ENCODE data around the gene RECQL5. TPM values are rescaled to one million over a fixed set of nuclear protein-coding genes. Genes with fewer than 3 reads are reported as not detected.

Gene RECQL5
- polyA plus RNA-seq, 2 of the 4 experiments (the other 2 are of a cell fraction), result 22.7 to 39.9 TPM

DNA sequence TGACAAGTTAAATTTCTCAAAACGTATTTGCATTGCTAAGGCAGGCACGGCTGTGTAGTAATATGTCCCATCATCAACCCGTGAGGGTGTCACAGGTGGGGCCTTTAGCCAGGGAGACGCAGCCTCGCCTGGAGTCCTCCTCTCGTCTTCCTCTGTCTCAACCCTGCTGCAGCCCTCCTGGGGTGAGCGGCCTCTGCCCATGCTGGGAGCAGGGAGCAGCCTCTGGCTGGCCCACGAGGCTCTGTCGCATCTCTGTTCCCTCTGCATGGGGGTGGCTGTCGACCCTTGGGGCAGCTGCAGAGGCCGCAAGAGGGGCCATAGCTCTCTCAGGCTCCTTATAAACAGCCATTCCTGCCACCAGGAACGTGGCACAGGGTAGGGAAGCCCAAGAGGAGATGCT lies 34.5 kb downstream of the RECQL5 start:
- H3K9me3 ChIP-seq, result no peaks in the 10 kb centered on the region
- ATAC-seq (no peak), DNase-seq (ENCODE audit: low read depth in 1 of 2, low spot score in 1 of 2) (no peak), FAIRE-seq (no peak)
- TF ChIP-seq, protein P1, sequence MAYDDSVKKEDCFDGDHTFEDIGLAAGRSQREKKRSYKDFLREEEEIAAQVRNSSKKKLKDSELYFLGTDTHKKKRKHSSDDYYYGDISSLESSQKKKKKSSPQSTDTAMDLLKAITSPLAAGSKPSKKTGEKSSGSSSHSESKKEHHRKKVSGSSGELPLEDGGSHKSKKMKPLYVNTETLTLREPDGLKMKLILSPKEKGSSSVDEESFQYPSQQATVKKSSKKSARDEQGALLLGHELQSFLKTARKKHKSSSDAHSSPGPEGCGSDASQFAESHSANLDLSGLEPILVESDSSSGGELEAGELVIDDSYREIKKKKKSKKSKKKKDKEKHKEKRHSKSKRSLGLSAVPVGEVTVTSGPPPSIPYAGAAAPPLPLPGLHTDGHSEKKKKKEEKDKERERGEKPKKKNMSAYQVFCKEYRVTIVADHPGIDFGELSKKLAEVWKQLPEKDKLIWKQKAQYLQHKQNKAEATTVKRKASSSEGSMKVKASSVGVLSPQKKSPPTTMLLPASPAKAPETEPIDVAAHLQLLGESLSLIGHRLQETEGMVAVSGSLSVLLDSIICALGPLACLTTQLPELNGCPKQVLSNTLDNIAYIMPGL (CRISPR knock-in tag; IDR thresholded peaks at IDR 0.05; ENCODE audit: borderline replicate concordance), result no peak
- TF ChIP-seq RAD21 (conservative IDR thresholded peaks at IDR 0.05 in 1 of 2, IDR thresholded peaks at IDR 0.05 in 1 of 2), result no peak
- TF ChIP-seq, protein P2, sequence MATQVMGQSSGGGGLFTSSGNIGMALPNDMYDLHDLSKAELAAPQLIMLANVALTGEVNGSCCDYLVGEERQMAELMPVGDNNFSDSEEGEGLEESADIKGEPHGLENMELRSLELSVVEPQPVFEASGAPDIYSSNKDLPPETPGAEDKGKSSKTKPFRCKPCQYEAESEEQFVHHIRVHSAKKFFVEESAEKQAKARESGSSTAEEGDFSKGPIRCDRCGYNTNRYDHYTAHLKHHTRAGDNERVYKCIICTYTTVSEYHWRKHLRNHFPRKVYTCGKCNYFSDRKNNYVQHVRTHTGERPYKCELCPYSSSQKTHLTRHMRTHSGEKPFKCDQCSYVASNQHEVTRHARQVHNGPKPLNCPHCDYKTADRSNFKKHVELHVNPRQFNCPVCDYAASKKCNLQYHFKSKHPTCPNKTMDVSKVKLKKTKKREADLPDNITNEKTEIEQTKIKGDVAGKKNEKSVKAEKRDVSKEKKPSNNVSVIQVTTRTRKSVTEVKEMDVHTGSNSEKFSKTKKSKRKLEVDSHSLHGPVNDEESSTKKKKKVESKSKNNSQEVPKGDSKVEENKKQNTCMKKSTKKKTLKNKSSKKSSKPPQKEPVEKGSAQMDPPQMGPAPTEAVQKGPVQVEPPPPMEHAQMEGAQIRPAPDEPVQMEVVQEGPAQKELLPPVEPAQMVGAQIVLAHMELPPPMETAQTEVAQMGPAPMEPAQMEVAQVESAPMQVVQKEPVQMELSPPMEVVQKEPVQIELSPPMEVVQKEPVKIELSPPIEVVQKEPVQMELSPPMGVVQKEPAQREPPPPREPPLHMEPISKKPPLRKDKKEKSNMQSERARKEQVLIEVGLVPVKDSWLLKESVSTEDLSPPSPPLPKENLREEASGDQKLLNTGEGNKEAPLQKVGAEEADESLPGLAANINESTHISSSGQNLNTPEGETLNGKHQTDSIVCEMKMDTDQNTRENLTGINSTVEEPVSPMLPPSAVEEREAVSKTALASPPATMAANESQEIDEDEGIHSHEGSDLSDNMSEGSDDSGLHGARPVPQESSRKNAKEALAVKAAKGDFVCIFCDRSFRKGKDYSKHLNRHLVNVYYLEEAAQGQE (IDR thresholded peaks at IDR 0.05), result no peak
- no peak for TF ChIP-seq SREBF2 (IDR thresholded peaks at IDR 0.05)
- TF ChIP-seq FOXS1 (CRISPR knock-in tag; IDR thresholded peaks at IDR 0.05), result no peak
- TF ChIP-seq MYC (IDR thresholded peaks at IDR 0.05; ENCODE audit: borderline replicate concordance, low read length), result no peak
- TF ChIP-seq HEYL (CRISPR knock-in tag; IDR thresholded peaks at IDR 0.05), result no peak
- TF ChIP-seq, protein P3, sequence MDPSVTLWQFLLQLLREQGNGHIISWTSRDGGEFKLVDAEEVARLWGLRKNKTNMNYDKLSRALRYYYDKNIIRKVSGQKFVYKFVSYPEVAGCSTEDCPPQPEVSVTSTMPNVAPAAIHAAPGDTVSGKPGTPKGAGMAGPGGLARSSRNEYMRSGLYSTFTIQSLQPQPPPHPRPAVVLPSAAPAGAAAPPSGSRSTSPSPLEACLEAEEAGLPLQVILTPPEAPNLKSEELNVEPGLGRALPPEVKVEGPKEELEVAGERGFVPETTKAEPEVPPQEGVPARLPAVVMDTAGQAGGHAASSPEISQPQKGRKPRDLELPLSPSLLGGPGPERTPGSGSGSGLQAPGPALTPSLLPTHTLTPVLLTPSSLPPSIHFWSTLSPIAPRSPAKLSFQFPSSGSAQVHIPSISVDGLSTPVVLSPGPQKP (IDR thresholded peaks at IDR 0.05; ENCODE audit: low read depth, low read length), result no peak
- TF ChIP-seq CBX2 (IDR thresholded peaks at IDR 0.05; ENCODE audit: borderline replicate concordance, low read depth), result no peak
- no peak for TF ChIP-seq EP300 (IDR thresholded peaks at IDR 0.05)
- TF ChIP-seq, protein P4, sequence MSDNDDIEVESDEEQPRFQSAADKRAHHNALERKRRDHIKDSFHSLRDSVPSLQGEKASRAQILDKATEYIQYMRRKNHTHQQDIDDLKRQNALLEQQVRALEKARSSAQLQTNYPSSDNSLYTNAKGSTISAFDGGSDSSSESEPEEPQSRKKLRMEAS (IDR thresholded peaks at IDR 0.05), result no peak
- TF ChIP-seq POLR2A (IDR thresholded peaks at IDR 0.05; ENCODE audit: low read length), result no peak
- TF ChIP-seq FOSL2 (IDR thresholded peaks at IDR 0.05), result no peak
- no peak for TF ChIP-seq FOSL2 (CRISPR knock-in tag; IDR thresholded peaks at IDR 0.05)
- H3K4me3 ChIP-seq, result no peak overlapping the region
- H3K4me1 ChIP-seq, result peaks cover 19% of the 10 kb centered on the region
- ChIA-PET POLR2A (interaction anchor here (0.6 to 2.0 kb wide), 7 partner anchors 14 to 148 kb away, joined by 3 to 7 read pairs (median 4); partner anchors contain the start of genes RECQL5 and SAP30BP), CTCF (interaction anchor here (0.6 to 51.3 kb wide), 49 partner anchors 1 to 759 kb away, joined by 3 to 2254 read pairs (median 6); partner anchors contain the start of genes GALK1, GGA3, ITGB4 and MRPS7)
- peak overlapping the region in 1 of 2 experiments; percentile 86; a peak in 3 of 6 replicates for H3K27ac ChIP-seq
- 59% methylated on average over 11 of the region's 12 CpGs for WGBS (ENCODE audit: missing lambda C conversion rate)
- H3K4me2 ChIP-seq, result no peak overlapping the region

DNA sequence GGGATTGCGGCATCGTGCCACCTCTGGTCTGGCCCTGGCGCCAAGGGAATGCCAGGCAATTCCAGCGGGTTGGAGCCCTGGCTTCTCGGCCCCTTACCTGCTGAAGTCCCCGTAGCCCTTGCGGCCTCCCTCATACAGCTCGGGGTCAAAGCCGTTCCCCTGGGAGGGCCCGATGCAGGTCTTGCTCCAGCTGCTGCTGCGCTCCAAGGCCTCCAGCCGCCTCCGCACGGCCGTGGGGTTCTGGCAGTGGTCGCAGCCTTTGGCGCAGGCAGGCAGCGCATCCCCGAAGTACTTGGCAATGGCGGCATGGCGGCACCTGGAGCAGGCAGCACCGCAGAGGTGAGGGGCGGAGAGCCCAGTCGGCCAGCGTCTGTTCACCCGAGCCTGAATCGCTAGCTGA lies 35.6 kb downstream of the RECQL5 start:
- 91% methylated on average over 25 of the region's 27 CpGs for WGBS (ENCODE audit: missing lambda C conversion rate)
- Histone ChIP-seq H3K4me1 (peaks cover 19% of the 10 kb centered on the region), H3K9me3 (no peaks in the 10 kb centered on the region), H3K4me3 (no peak overlapping the region), H3K4me2 (no peak overlapping the region), H3K27ac (no peak overlapping the region)
- no peak for FAIRE-seq
- ChIA-PET CTCF (interaction anchor here (0.5 to 51.3 kb wide), 7 partner anchors 2 to 169 kb away, joined by 3 to 2254 read pairs (median 926); partner anchors contain the start of genes GALK1, MYO15B, RECQL5 and SAP30BP), POLR2A (no interaction called here)
- TF ChIP-seq FOSB (CRISPR knock-in tag; IDR thresholded peaks at IDR 0.05), result no peak
- no peak for TF ChIP-seq ZC3H11A (IDR thresholded peaks at IDR 0.05)
- TF ChIP-seq, protein P2 (IDR thresholded peaks at IDR 0.05), result no peak
- TF ChIP-seq RAD21 (conservative IDR thresholded peaks at IDR 0.05 in 1 of 2, IDR thresholded peaks at IDR 0.05 in 1 of 2), result no peak
- no peak for TF ChIP-seq POLR2A (IDR thresholded peaks at IDR 0.05; ENCODE audit: low read length)
- no peak for DNase-seq (ENCODE audit: low read depth in 1 of 2, low spot score in 1 of 2)
- ATAC-seq, result no peak

Data from A549 (cell line).